Stimulated activated CD8-positive, alpha-beta memory T cell treated with anti-CD3 and anti-CD28 coated beads, Interleukin-7, amount 100 ng/mL, for 48 hours (primary cell): ENCODE data around the gene USP51.
"Not testable (repeated sequence)": the region's sequence is repeated elsewhere in the genome, so short reads cannot be mapped to it uniquely, and the experiment has no call there.

Experiments used
- DNase-seq, 2 donors: peaks; one replicate each; pipeline ENCODE4 v3.0.0-alpha.2; 2020; ENCODE audit warnings: low read depth in 1 of 2; ENCODE audit errors: extremely low read depth in 1 of 2

The USP51 gene

GRCh38 chrX:55489314-55490009, at the start of gene USP51:
TSS of gene USP51 (minus strand) at chrX:55489848. CDS start at chrX:55488939, 909 bp downstream.
- no peak for DNase-seq

GRCh38 chrX:55524487-55524886, 34.8 kb upstream of the USP51 start:
- DNase-seq, result no peak

- DNase-seq, result no peak
Observed at GRCh38 chrX:55523356-55523755, 33.7 kb upstream of the USP51 start.

GRCh38 chrX:55522596-55523276, 33.1 kb upstream of the USP51 start:
- DNase-seq, result no peak

GRCh38 chrX:55521687-55522086, 32.0 kb upstream of the USP51 start:
- no peak for DNase-seq

- not testable (repeated sequence) for DNase-seq
Observed at GRCh38 chrX:55516794-55517481, 27.3 kb upstream of the USP51 start.

- DNase-seq, result not testable (repeated sequence)
Observed at GRCh38 chrX:55513045-55513737, 23.5 kb upstream of the USP51 start.

GRCh38 chrX:55508410-55509152, 18.9 kb upstream of the USP51 start:
- not testable (repeated sequence) for DNase-seq

- DNase-seq, result not testable (repeated sequence)
Observed at GRCh38 chrX:55507699-55508098, 18.1 kb upstream of the USP51 start.

GRCh38 chrX:55507010-55507409, 17.4 kb upstream of the USP51 start:
- not testable (repeated sequence) for DNase-seq

- no peak for DNase-seq
Observed at GRCh38 chrX:55490974-55491373, 1.3 kb upstream of the USP51 start.

- DNase-seq, result no peak
Observed at GRCh38 chrX:55490121-55490520, 473 bp upstream of the USP51 start.

GRCh38 chrX:55488593-55489313, 895 bp downstream of the USP51 start:
- DNase-seq, result peak in 1 of 2 donors; percentile 40

- DNase-seq, result no peak
Observed at GRCh38 chrX:55488006-55488592, 1.5 kb downstream of the USP51 start.

GRCh38 chrX:55487143-55487542, 2.5 kb downstream of the USP51 start:
- no peak for DNase-seq

- no peak for DNase-seq
Observed at GRCh38 chrX:55486736-55487135, 2.9 kb downstream of the USP51 start.

- no peak for DNase-seq
Observed at GRCh38 chrX:55484948-55485347, 4.7 kb downstream of the USP51 start.

- no peak for DNase-seq
Observed at GRCh38 chrX:55480390-55481062, 9.1 kb downstream of the USP51 start.

GRCh38 chrX:55479956-55480355, 9.7 kb downstream of the USP51 start:
- DNase-seq, result not testable (repeated sequence)
